Naive thymus-derived CD4-positive, alpha-beta T cell (primary cell): ENCODE data around the gene CRYBA2. TPM values are rescaled to one million over a fixed set of nuclear protein-coding genes. Genes with fewer than 3 reads are reported as not detected.

ENCODE experiments used
- ATAC-seq: fragments of 150-1000 bp; cut with Tn5 transposase; 2 replicates; pipeline ENCODE4 v1.10.0; 2021; ENCODE audit warnings: mild to moderate bottlenecking, moderate library complexity
- CTCF ChIA-PET: fragments of 350-600 bp; sonication (Branson Sonifier 250); formaldehyde crosslinking; loops from one replicate; lab custom pipeline; 2021; ENCODE audit warnings: antibody characterized with exemption; lab: Charles Lee
- POLR2A ChIA-PET: fragments of 350-600 bp; sonication (Branson Sonifier 250); formaldehyde crosslinking; loops from one replicate; lab custom pipeline; 2021; ENCODE audit warnings: antibody characterized with exemption, inconsistent platforms; lab: Charles Lee
- DNase-seq, 9 donors: peaks; one replicate each; pipeline versions ENCODE4 v3.0.0 to v3.0.0-alpha.2; 2020 to 2022; ENCODE audit warnings: mixed read lengths in 1 of 9
- H3K27ac ChIP-seq: one replicate; pipeline ENCODE4 v1.7.0; 2013; ENCODE audit warnings: mild to moderate bottlenecking, low read depth, low read length, moderate library complexity
- H3K27me3 ChIP-seq, 2 donors: one replicate each; pipeline ENCODE4 v1.7.0; 2013; ENCODE audit warnings: low read length in 2 of 2, mild to moderate bottlenecking in 2 of 2, moderate library complexity in 2 of 2; ENCODE audit not compliant: control insufficient read depth in 2 of 2, insufficient read depth in 2 of 2
- H3K36me3 ChIP-seq, 3 experiments: 1 replicate in 2 of 3; 2 replicates in 1 of 3; pipeline ENCODE4 v1.7.0; 2013; ENCODE audit warnings: low read length in 3 of 3, mild to moderate bottlenecking in 3 of 3, moderate library complexity in 1 of 3; ENCODE audit not compliant: insufficient read depth in 3 of 3, control insufficient read depth in 2 of 3
- H3K4me1 ChIP-seq, 2 donors: one replicate each; pipeline ENCODE4 v1.7.0; 2013; ENCODE audit warnings: low read length in 2 of 2, mild to moderate bottlenecking in 2 of 2, moderate library complexity in 1 of 2; ENCODE audit not compliant: control insufficient read depth in 2 of 2, insufficient read depth in 2 of 2
- H3K4me3 ChIP-seq: 2 replicates; pipeline ENCODE4 v1.7.0; 2013; ENCODE audit warnings: mild to moderate bottlenecking, low read length
- H3K9me3 ChIP-seq, 3 experiments: 1 replicate in 2 of 3; 2 replicates in 1 of 3; pipeline ENCODE4 v1.7.0; 2013; ENCODE audit warnings: low read length in 3 of 3; ENCODE audit not compliant: control insufficient read depth in 2 of 3
- H3K27ac Mint-ChIP-seq, 9 donors: one replicate each; pipeline ENCODE4 v1.8.0; 2020 to 2022; ENCODE audit warnings: mixed read lengths in 9 of 9, mild to moderate bottlenecking in 8 of 9, moderate library complexity in 5 of 9, inconsistent platforms in 2 of 9
- H3K27me3 Mint-ChIP-seq, 5 donors: one replicate each; pipeline ENCODE4 v1.8.0; 2021 to 2022; ENCODE audit warnings: mixed read lengths in 5 of 5, mild to moderate bottlenecking in 1 of 5
- H3K36me3 Mint-ChIP-seq, 5 donors: one replicate each; pipeline ENCODE4 v1.8.0; 2020 to 2022; ENCODE audit warnings: mixed read lengths in 5 of 5, mild to moderate bottlenecking in 3 of 5, inconsistent platforms in 1 of 5
- H3K4me1 Mint-ChIP-seq, 7 donors: one replicate each; pipeline ENCODE4 v1.8.0; 2020 to 2022; ENCODE audit warnings: mixed read lengths in 7 of 7, mild to moderate bottlenecking in 3 of 7, inconsistent platforms in 1 of 7
- H3K4me3 Mint-ChIP-seq, 10 donors: one replicate each; pipeline ENCODE4 v1.8.0; 2020 to 2022; ENCODE audit warnings: mild to moderate bottlenecking in 10 of 10, mixed read lengths in 10 of 10, moderate library complexity in 6 of 10, inconsistent platforms in 2 of 10
- H3K9me3 Mint-ChIP-seq, 11 donors: one replicate each; pipeline ENCODE4 v1.8.0; 2020 to 2022; ENCODE audit warnings: mixed read lengths in 11 of 11, mild to moderate bottlenecking in 4 of 11, inconsistent platforms in 1 of 11, moderate library complexity in 1 of 11
- intact Hi-C, 2 donors: fragments of 100-400 bp; cut with micrococcal nuclease; formaldehyde crosslinking; loops; one replicate each; pipeline ENCODE4 v1.15.1; 2023
- polyA plus RNA-seq, 2 donors: library from polyadenylated mRNA; unstranded; fragments of 300-500 nt; fragmentation: Illumina TruSeq; gene quantifications; one replicate each; pipeline ENCODE4 v1.2.3, GENCODE V29; 2021
- total RNA-seq, 6 experiments: library from RNA in 5 of 6; stranded (reverse) in 5 of 6; gene quantifications; 1 replicate in 5 of 6; 2 replicates in 1 of 6; pipeline ENCODE4 v1.2.3 and lab custom pipeline; 2021 to 2026

Gene CRYBA2
- total and polyA plus RNA-seq, 7 experiments from 2014 or later = not detected

GRCh38 chr2:218981390-218981880, 11.8 kb downstream of the CRYBA2 start:
- peaks cover 0 to 1% (median 0%) of the 10 kb centered on the region in 11 donors for H3K9me3 Mint-ChIP-seq
- peaks cover 17 to 41% of the 10 kb centered on the region in 2 donors for H3K27me3 ChIP-seq
- peak overlapping the region; percentile 55 to 94 (median 84) for H3K4me3 Mint-ChIP-seq
- no peak overlapping the region for H3K27ac ChIP-seq
- peak overlapping the region in 1 of 9 donors; percentile 68 for H3K27ac Mint-ChIP-seq
- CTCF ChIA-PET = interaction anchor here (1.2 to 2.3 kb wide), 2 partner anchors 13 to 48 kb away, joined by 4 to 7 read pairs; no protein-coding TSS in a partner anchor
- POLR2A ChIA-PET = no interaction called here
- no peaks in the 10 kb centered on the region for H3K36me3 ChIP-seq
- H3K4me3 ChIP-seq = peak overlapping the region; percentile 33
- no peaks in the 10 kb centered on the region for H3K9me3 ChIP-seq
- H3K4me1 Mint-ChIP-seq = peaks cover 14 to 43% (median 22%) of the 10 kb centered on the region in 7 donors
- H3K36me3 Mint-ChIP-seq = peaks cover 0 to 2% (median 0%) of the 10 kb centered on the region in 5 donors
- intact Hi-C loops = loop anchor here in 1 of 2 donors (2.0 to 5.0 kb wide), 4 partner anchors 15 to 104 kb away; no protein-coding TSS in a partner anchor
- ATAC-seq (peak; percentile 1), DNase-seq (no peak)
- H3K4me1 ChIP-seq = peaks cover 13 to 23% of the 10 kb centered on the region in 2 donors
- peaks cover 59 to 79% (median 66%) of the 10 kb centered on the region in 5 donors for H3K27me3 Mint-ChIP-seq

GRCh38 chr2:218980735-218981389, 12.4 kb downstream of the CRYBA2 start:
- Histone ChIP-seq H3K36me3 (no peaks in the 10 kb centered on the region), H3K9me3 (no peaks in the 10 kb centered on the region), H3K27ac (no peak overlapping the region), H3K27me3 (peaks cover 17 to 37% of the 10 kb centered on the region in 2 donors), H3K4me1 (peaks cover 13 to 23% of the 10 kb centered on the region in 2 donors), H3K4me3 (peak overlapping the region; percentile 33)
- CTCF ChIA-PET = interaction anchor here (0.6 to 2.3 kb wide), 13 partner anchors 8 to 174 kb away, joined by 3 to 7 read pairs (median 3); partner anchors contain the start of gene CDK5R2
- Mint-ChIP-seq H3K36me3 (peaks cover 0 to 2% (median 0%) of the 10 kb centered on the region in 5 donors), H3K4me3 (peak overlapping the region; percentile 55 to 94 (median 84)), H3K4me1 (peaks cover 14 to 40% (median 21%) of the 10 kb centered on the region in 7 donors), H3K27me3 (peaks cover 58 to 78% (median 66%) of the 10 kb centered on the region in 5 donors), H3K9me3 (peaks cover 0 to 1% (median 0%) of the 10 kb centered on the region in 11 donors), H3K27ac (peak overlapping the region in 1 of 9 donors; percentile 68)
- intact Hi-C loops = loop anchor here (1.0 to 5.0 kb wide), 9 partner anchors 15 to 271 kb away; partner anchors contain the start of gene TTLL4 (in 1 of the 2)
- no peak for DNase-seq
- POLR2A ChIA-PET = no interaction called here
- ATAC-seq = no peak

- H3K4me1 Mint-ChIP-seq = peaks cover 14 to 40% (median 20%) of the 10 kb centered on the region in 7 donors
- peak overlapping the region in 1 of 9 donors; percentile 58 for H3K27ac Mint-ChIP-seq
- CTCF ChIA-PET = interaction anchor here (0.6 to 2.3 kb wide), 15 partner anchors 9 to 881 kb away, joined by 3 to 7 read pairs (median 3); partner anchors contain the start of gene CDK5R2
- intact Hi-C loops = loop anchor here (1.0 to 5.0 kb wide), 9 partner anchors 16 to 270 kb away; partner anchors contain the start of gene TTLL4 (in 1 of the 2)
- POLR2A ChIA-PET = interaction anchor here (0.6 to 0.7 kb wide), 2 partner anchors 13 to 558 kb away, joined by 3 read pairs; no protein-coding TSS in a partner anchor
- Histone ChIP-seq H3K27ac (no peak overlapping the region), H3K27me3 (peaks cover 17 to 35% of the 10 kb centered on the region in 2 donors), H3K4me3 (peak overlapping the region; percentile 53), H3K36me3 (no peaks in the 10 kb centered on the region), H3K9me3 (no peaks in the 10 kb centered on the region), H3K4me1 (peaks cover 13 to 23% of the 10 kb centered on the region in 2 donors)
- ATAC-seq = peak; percentile 93
- peak; percentile 65 to 85 (median 81) for DNase-seq
- H3K9me3 Mint-ChIP-seq = peaks cover 0 to 1% (median 0%) of the 10 kb centered on the region in 11 donors
- peak overlapping the region; percentile 66 to 94 (median 73) for H3K4me3 Mint-ChIP-seq
- H3K27me3 Mint-ChIP-seq = peaks cover 60 to 80% (median 70%) of the 10 kb centered on the region in 5 donors
- H3K36me3 Mint-ChIP-seq = peaks cover 0 to 2% (median 0%) of the 10 kb centered on the region in 5 donors
These were observed 13.1 kb downstream of the CRYBA2 start for GRCh38 chr2:218979846-218980734.

- H3K27me3 ChIP-seq = peaks cover 7 to 12% of the 10 kb centered on the region in 2 donors
- ChIA-PET POLR2A (no interaction called here), CTCF (interaction anchor here (0.8 to 1.5 kb wide), 2 partner anchors 14 to 319 kb away, joined by 3 read pairs; no protein-coding TSS in a partner anchor)
- Mint-ChIP-seq H3K4me1 (peaks cover 0 to 7% (median 6%) of the 10 kb centered on the region in 7 donors), H3K27me3 (peaks cover 64 to 80% (median 73%) of the 10 kb centered on the region in 5 donors), H3K4me3 (no peak overlapping the region), H3K27ac (no peak overlapping the region), H3K36me3 (peaks cover 0 to 2% (median 0%) of the 10 kb centered on the region in 5 donors), H3K9me3 (peaks cover 0 to 1% (median 0%) of the 10 kb centered on the region in 11 donors)
- no peak overlapping the region for H3K4me3 ChIP-seq
- peaks cover 3 to 5% of the 10 kb centered on the region in 2 donors for H3K4me1 ChIP-seq
- H3K9me3 ChIP-seq = no peaks in the 10 kb centered on the region
- ATAC-seq = no peak
- no peak for DNase-seq
- intact Hi-C loops = no loop called here
- no peaks in the 10 kb centered on the region for H3K36me3 ChIP-seq
- no peak overlapping the region for H3K27ac ChIP-seq
These were observed 18.0 kb downstream of the CRYBA2 start for GRCh38 chr2:218975060-218975777.

- POLR2A ChIA-PET = no interaction called here
- ATAC-seq = no peak
- Mint-ChIP-seq H3K36me3 (no peaks in the 10 kb centered on the region), H3K27ac (no peak overlapping the region), H3K4me1 (peaks cover 0 to 3% (median 0%) of the 10 kb centered on the region in 7 donors), H3K9me3 (peaks cover 0 to 6% (median 2%) of the 10 kb centered on the region in 11 donors), H3K4me3 (no peak overlapping the region), H3K27me3 (peaks cover 60 to 74% (median 71%) of the 10 kb centered on the region in 5 donors)
- no peak overlapping the region for H3K27ac ChIP-seq
- H3K4me3 ChIP-seq = no peak overlapping the region
- peaks cover 3 to 9% of the 10 kb centered on the region in 2 donors for H3K27me3 ChIP-seq
- H3K36me3 ChIP-seq = no peaks in the 10 kb centered on the region
- no peaks in the 10 kb centered on the region for H3K4me1 ChIP-seq
- CTCF ChIA-PET = no interaction called here
- no peak for DNase-seq
- intact Hi-C loops = no loop called here
- H3K9me3 ChIP-seq = no peaks in the 10 kb centered on the region
These were observed 22.3 kb downstream of the CRYBA2 start for GRCh38 chr2:218970894-218971293.
